LoVo (cell line): ENCODE data around the gene KIF19.

ENCODE experiments used
- DNase-seq: peaks from one replicate; pipeline ENCODE4 v3.0.0-alpha.2; 2016; ENCODE audit warnings: low spot score

KIF19 gene

GRCh38 chr17:74340470-74341023 lies 14.5 kb downstream of the KIF19 start:
- DNase-seq = no peak

GRCh38 chr17:74342224-74342623 lies 16.2 kb downstream of the KIF19 start:
- no peak for DNase-seq

GRCh38 chr17:74343121-74343520 lies 17.1 kb downstream of the KIF19 start:
- DNase-seq = no peak

- DNase-seq = no peak
Measured at GRCh38 chr17:74343526-74344284, 17.7 kb downstream of the KIF19 start.

GRCh38 chr17:74344658-74345057 lies 18.6 kb downstream of the KIF19 start:
- DNase-seq = no peak

- DNase-seq = peak; percentile 5
Measured at GRCh38 chr17:74345433-74346241, 19.6 kb downstream of the KIF19 start.

GRCh38 chr17:74347646-74348045 lies 21.6 kb downstream of the KIF19 start:
- no peak for DNase-seq

GRCh38 chr17:74349120-74349519 lies 23.1 kb downstream of the KIF19 start:
- DNase-seq = no peak

GRCh38 chr17:74350486-74350885 lies 24.5 kb downstream of the KIF19 start:
- DNase-seq = no peak

- DNase-seq = no peak
Measured at GRCh38 chr17:74351552-74352210, 25.7 kb downstream of the KIF19 start.

GRCh38 chr17:74353446-74354060 lies 27.5 kb downstream of the KIF19 start:
- no peak for DNase-seq

- no peak for DNase-seq
Measured at GRCh38 chr17:74354123-74354522, 28.1 kb downstream of the KIF19 start.

GRCh38 chr17:74354561-74354960 lies 28.5 kb downstream of the KIF19 start:
- no peak for DNase-seq

GRCh38 chr17:74355065-74355464 lies 29.0 kb downstream of the KIF19 start:
- DNase-seq = no peak

- DNase-seq = no peak
Measured at GRCh38 chr17:74356646-74357465, 30.8 kb downstream of the KIF19 start.

GRCh38 chr17:74357466-74357809 lies 31.4 kb downstream of the KIF19 start:
- DNase-seq = no peak

- no peak for DNase-seq
Measured at GRCh38 chr17:74358697-74359096, 32.7 kb downstream of the KIF19 start.

- DNase-seq = no peak
Measured at GRCh38 chr17:74359916-74360315, 33.9 kb downstream of the KIF19 start.

- no peak for DNase-seq
Measured at GRCh38 chr17:74360899-74361229, 34.8 kb downstream of the KIF19 start.

- DNase-seq = no peak
Measured at GRCh38 chr17:74361230-74362068, 35.4 kb downstream of the KIF19 start, which contains the start of gene BTBD17. TSS of gene BTBD17 (minus strand) at chr17:74361868. CDS start at chr17:74361819, 49 bp downstream.

GRCh38 chr17:74362069-74362405 lies 36.0 kb downstream of the KIF19 start:
- DNase-seq = no peak
